GM19397 (cell line): ENCODE results near the gene SPPL2B.
A peak's percentile ranks its signal among the peaks of the same experiment; 100 is the strongest.

Experiments
- ATAC-seq: cut with Tn5 transposase; IDR thresholded peaks from one replicate; pipeline ENCODE4 v1.9.1; 2021; ENCODE audit warnings: mild to moderate bottlenecking, moderate library complexity; ENCODE audit not compliant: unreplicated experiment

The SPPL2B gene

DNA sequence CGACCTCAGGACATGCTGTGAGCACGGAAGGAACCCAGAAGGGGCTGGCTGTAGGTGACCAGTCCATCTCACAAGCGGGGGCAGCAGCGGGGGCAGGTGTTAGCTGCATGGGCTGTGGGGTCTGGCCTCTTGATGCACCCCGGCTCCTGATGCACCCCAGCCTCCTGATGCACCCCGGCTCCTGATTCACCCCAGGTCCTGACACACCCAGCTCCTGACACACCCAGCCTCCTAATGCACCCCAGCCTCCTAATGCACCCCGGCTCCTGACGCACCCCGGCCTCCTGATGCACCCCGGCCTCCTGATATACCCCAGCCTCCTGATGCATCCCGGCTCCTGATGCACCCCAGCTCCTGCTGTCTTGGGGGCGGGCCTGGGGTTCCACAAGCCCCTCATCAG lies 7.5 kb upstream of the SPPL2B start:
- no peak for ATAC-seq

DNA sequence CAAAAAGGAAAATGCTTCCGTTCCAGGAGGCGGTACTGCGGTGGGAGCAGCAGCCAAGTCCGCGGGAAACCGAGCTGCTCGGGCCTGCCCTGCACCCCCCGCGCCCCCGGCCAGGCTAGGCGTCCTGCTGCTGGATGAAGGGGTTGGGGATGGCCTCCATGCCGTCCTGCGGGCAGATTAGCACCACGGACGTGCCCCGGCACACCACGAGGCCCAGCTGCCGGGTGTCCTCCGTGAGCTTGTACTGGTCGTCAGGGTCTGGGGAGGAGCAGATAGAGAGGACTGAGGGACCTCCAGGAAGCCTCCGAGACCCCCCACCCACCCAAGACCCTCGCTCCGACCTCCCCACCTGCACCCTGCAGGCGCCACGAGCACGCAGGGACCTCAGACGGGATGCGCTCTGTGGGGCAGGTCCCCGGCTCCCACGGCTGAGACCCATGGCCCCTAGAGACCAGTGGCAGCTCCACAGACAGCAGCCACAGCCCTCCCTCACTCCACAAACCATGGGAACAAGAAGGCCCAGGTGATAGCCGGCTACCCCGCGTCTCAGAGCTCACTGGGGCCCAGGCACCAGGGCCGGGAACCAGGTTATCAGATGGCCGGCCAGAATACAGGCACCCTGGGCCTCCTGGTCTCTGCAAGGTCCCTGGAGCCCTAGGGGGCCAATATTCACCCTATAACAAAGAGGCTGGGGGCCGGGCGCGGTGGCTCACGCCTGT lies 6.8 kb upstream of the SPPL2B start:
- no peak for ATAC-seq

DNA sequence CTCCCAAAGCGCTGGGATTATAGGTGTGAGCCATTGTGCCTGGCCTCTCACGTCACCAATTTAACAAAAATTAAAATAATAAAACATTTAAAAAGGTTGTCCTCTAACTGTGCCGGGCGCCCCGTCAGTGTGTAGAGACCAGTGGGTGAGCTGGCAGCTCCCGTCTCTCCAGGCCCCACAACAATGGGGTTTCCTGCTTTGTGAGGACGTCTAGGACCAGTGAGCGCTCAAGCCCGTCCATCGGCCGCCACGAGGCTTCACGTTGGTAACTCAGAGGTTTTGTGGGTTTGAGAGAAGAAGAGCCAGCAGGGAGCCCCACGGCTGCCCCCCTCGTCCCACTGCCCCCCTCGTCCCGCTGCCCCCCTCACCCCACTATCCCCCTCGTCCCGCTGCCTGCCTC lies 4.8 kb upstream of the SPPL2B start:
- no peak for ATAC-seq

DNA sequence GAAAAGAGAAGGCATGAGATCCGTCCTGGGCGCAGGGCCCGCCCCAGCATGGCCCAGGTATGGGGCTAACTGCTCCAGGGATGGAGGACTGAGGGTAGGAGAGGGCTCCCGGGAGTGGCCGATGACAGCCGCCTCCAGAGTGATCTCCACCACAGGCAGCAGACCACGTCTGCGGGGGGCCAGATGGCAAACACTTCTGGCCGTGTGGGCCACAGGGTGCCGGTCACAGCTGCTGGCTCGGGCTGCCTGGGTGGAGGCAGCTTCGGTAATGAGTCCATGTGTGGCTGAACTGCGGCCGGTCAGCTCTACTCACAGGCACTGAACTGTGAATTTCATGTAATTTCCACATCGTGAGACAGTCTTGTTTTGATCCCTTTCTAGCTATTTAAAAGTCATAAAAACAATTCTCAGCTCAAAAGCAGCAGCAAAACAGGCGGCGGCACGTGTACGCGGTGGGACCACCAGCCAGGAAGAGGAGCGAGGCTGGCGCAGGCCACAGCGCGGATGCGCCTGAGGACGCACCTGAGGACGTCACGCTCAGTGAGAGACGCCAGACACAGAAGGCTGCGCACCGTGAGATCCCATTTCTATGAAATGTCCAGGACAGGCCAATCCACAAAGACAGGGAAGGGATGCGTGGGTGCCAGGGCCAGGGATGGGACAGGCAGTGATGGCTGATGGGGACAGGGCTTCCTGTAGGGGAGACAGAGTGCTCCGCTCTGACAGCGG lies 4.1 kb upstream of the SPPL2B start:
- no peak for ATAC-seq

DNA sequence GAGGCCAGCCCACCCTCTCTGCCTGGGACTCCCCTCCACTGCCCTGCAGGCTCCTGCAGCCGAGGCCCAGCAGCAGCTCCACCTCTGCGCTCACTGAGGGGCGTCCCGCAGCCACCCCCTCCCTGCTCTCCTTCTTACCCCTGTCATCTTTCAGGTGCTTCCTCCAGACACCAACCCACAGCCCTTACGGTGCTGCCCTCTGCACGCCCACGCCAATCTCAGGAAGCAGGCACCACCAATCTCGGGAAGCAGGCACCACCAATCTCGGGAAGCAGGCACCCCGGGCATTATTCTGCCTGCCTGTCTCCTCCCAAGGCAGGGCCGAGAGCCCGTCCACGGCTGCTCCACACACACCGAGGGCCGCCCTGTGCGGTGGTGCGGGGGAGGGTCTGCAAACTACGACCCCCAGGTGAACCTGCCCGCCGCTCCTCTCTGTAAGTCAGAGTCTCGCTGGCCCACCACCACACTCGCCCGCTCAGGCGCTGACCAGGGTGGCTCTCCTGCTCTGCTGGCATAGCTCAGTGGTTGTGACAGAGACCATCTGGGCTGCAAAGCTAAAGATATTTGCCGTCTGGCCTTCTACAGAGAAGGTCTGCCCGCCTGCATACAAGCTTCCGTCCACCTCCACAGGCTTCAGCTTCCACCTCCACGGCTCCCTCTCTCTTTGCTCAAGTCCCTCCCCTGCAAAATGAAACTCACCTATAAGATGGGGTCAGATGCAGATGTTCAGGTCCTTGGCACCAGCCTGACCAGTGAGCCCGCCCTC lies 3.0 kb upstream of the SPPL2B start:
- ATAC-seq = no peak

DNA sequence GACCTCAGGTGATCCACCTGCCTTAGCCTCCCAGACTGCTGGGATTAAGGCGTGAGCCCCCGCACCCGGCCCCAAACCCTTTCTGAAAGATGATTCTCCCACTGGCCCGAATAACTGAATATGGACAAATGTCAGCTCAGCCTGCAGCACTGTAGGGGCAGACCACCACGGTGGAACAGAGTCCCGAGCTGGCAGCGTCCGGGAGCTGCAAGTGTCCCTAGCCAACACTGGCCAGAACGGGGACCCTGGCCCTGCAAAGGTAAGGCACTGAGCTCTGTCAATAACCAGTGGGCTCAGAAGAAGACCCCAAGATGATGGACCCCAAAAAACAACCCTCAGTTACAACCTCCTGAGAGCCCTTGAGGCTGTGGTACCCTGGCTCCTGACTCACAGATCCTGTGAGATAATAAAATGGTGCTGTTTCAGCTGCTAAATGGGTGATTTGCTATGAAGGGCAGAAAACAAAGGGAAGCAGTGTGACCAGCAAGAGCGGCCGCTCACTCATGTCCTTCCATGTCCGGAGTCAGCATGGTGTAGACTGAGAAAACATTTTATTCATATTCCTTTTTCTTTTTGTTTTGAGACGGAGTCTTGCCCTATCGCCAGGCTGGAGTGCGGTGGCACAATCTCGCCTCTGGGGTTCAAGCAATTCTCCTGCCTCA lies 1.7 kb upstream of the SPPL2B start:
- no peak for ATAC-seq

DNA sequence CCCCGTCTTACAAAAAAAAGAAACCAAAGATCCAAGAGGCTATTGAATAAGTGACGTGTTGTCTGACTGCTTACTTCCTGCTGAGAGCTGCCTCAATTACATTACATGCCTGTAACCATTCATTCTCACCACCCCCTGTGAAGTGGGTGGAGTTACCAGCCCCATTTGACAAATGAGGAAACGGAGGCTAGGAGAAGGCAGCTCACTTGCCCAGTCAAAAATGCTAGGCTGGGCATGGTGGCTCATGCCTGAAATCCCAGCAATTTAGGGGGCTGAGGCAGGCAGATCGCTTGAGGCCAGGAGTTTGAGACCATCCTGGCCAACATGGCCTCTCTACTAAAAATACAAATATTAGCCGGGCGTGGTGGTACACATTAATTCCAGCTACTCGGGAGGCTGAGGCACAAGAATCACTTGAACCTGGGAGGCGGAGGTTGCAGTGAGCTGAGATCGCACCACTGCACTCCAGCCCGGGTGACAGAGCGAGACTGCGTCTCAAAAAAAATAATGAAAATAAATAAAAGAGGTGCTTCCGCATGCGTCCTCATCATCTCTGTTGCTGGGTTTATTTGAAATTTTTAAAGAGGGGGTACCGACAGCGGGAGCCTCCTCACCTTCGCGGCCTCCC lies 597 bp upstream of the SPPL2B start:
- no peak for ATAC-seq

DNA sequence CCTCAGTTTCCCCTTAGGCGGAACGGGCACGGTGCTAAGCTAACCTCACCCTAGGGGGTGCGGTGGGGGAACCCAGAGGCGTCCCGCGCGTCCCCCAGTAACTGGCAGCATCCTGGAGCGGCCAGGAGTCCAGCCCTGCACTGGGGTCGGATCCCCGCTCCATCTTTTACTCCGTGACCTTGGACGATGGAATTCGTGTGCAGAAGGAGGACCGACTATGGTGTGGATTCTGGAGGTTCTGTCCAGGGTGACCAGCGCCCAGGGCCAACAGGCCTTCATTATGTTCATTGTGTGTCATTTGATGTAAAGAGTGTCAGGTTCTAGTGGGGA lies 630 bp downstream of the SPPL2B start:
- ATAC-seq = no peak

DNA sequence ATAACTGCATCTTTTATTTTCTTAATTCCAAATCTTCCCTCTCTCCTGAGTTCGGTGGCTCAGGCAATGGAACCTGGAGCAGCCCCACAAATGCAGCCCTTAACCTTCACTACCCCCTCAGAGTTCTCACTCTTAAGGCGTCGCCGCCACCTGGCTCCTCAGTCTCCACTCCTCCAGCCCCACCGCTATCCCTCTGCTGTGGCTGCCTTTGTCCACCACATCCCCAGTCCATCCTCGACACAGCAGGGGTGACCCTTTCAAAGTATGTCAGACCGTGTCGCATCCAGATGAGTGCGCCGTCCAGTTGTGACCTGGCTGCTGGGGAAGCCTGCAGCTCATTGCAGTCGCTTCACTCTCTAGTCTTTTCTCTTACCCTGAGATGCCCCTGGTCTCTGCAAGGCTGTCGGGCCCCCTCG lies 1.0 kb downstream of the SPPL2B start:
- no peak for ATAC-seq

DNA sequence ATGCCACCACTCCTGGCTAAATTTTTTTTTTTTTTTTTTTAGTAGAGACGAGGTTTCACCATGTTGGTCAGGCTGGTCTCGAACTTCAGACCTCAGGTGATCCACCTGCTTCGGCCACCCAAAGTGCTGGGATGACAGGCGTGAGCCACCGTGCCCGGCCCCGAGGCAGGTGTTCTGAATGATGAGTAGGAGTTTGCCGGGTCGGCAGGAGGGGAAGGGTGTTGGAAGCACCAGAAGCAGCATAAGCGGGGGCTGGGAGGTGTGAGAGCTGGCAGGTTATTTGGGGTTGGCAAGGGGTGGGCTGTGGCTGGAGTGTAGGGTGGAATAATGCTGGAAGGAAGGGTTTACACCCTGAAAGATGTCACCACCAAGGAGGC lies 1.8 kb downstream of the SPPL2B start:
- no peak for ATAC-seq

DNA sequence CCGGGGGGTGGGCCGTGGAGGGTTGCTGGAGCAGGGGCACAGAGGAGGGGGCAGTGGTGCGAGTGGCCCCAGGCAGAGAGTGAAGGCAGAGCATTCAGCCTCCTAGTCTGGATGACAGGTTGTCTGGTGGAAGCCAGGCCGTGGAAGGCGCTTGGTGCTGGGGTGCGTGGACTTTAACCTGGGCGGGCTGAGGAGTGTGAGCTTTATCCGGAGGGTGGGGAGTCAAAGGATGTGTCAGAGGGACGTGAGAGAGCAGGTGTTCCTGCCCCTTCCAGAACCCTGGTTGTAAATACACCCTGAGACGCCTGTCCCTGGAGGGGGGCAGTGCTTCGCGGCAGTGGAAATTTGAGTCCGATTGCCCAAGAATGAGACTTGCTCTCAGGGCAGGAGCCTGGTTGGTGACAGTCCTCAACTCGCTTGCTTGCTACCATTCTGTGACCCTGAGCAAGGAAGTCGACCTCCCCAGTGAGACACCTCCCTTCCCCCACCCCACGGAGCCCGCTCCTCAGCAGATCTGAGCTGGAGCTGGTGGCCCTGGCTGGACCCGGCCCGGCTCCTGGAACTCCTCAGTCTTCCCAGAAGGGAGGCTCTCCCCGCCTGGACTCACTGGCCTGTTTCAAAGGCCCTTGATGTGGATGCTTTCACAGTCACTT lies 2.3 kb downstream of the SPPL2B start:
- ATAC-seq = no peak

DNA sequence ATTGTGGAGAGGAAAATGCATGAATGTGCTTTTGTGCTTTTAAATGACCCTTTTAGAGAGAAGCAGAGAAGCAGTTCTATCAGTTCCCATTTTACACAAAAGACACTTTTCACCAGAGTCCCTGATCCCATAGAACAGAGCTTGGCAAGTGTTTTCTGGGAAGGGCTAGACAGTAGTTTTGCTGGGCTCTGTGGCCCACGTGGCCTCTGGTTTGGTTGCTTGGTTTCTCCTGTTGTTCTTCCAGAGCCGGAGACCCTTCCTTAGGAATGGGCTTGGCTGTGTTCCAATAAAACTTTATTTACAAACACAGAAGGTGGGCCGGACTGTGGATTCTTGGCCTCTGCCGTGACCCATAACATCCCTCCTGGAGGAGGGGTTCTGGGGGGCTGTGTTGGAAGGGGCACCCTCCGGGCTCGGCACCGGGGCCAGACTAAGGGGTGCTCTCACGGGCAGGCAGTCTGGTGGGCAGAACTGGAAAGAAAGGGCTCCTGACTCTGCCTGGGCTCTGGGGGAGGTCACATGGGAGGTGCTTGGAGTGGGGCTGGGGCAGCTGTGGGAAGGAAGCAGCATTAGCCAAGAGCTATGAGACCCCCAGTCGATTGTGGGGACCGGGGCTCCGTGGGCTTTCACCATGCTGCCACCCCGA lies 3.2 kb downstream of the SPPL2B start:
- no peak for ATAC-seq

DNA sequence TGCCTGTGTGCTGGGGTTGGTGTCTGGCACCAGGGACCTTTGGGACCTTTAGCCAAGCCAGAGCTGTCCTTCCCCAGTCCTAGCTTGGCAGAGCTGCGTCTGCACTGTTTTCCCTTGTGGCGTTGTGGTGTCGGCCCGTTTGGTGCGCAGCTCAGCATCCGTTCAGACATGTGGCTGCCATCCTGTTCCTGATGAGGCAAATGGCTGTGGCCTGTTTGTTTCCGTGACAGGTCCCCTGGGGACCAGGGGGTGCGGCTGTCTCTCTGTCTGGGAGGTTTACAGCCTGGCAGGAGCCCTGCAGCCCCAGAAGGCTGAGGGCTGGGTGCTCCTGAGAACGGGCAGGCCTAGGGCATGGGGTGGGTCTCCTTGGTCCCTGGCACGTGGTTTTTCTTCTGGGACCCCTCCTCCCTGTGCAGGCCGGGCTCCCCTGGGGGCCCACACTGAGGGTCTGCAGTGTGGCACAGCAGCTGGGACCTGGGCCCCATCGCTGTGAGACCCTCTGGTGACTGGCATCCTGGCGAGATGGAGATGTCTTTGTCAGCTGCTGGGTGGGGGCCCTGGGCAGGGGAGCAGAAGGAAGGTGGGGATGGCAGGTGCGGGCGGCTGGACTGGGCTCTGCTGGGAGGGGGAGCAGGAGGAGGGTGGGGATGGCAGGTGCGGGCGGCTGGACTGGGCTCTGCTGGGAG lies 4.0 kb downstream of the SPPL2B start:
- peak; percentile 48 for ATAC-seq

DNA sequence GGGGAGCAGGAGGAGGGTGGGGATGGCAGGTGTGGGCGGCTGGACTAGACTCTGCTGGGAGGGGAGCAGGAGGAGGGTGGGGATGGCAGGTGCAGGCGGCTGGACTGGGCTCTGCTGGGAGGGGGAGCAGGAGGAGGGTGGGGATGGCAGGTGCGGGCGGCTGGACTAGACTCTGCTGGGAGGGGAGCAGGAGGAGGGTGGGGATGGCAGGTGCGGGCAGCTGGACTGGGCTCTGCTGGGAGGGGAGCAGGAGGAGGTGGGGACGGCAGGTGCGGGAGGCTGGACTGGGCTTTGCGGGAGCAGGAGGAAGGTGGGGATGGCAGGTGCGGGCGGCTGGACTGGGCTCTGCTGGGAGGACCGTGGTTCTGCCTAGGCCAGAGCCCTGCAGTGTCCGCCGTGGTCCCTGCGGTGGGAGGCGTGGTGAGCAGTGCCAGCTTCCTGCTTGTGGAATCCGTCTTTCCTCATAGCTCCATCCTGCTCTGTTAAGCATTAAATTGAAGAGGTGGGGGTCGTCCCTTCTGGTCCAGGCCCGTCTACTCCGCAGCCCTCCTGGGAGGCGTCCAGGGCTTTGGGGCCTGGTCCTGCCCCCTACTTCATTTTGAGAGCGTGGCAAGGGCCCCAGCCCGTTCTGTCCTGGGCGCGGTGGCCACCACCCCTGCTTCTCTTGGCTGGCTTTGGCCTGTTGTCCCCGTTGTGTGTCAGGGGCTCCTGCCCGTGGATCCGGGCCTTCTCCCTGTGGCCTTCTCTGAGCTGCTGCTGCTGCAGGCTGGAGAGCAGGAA lies 4.7 kb downstream of the SPPL2B start:
- no peak for ATAC-seq

DNA sequence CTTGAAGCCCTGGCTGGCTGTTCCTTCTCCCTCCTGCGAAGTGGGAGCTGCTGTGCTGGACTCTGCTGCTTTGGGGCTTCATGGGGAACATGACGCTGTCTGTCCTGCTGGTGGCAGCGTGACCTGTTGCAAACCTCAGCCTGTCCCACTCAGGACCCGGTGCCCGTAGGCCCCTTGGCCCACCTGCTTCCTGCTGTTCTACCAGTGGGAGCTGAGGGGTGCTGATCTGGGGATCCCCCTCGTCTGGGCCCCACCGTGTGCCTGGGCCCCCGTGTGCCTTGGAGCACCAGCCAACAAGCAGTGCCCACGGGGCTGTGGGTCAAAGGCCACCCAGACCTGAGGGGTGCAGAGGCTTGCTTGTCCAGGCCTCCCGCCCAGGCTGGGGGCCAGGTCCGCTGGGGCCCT lies 5.3 kb downstream of the SPPL2B start:
- no peak for ATAC-seq

DNA sequence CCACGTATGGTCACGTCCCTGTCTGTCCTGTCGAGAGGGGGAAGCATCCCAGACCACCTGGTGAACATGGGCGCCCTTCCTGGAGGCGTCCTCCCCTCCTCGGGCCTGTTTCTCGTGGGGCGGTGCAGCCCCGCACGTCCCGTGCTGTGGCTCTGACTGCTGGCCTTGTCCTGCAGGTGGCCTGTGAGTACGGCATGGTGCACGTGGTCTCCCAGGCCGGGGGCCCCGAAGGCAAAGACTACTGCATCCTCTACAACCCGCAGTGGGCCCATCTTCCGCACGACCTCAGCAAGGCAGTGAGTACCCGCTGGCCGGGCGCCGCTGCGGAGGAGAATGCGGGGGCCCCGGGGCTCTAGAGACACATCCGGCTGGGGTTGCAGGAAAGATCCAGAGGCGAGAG lies 5.9 kb downstream of the SPPL2B start:
- no peak for ATAC-seq

DNA sequence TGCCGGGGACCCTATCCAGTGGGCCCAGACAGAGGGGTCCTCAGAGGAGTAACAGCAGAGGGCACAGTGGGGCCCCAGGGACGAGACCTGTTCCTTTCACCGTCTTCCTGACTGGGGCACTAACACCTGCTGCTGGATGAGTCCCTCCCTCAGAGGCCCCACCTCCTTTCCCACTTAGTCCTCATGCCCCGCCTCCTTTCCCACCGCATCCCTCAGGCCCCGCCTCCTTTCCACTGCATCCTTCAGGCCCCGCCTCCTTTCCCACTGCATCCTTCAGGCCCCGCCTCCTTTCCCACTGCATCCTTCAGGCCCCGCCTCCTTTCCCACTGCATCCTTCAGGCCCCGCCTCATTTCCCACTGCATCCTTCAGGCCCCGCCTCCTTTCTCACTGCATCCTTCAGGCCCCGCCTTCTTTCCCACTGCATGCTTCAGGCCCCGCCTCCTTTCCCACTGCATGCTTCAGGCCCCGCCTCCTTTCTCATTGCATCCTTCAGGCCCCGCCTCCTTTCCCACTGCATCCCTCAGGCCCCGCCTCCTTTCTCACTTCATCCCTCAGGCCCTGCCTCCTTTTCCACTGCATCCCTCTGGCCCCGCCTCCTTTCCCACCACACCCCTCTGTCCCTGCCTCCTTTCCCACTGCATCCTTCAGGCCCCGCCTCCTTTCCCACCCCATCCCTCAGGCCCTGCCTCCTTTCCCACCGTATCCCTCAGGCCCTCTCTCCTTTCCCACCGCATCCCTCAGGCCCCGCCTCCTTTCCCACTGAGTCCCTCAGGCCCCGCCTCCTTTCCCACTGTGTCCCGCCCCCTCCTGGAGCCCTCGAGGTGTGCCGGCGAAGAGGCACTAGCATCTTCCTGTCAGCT lies 6.7 kb downstream of the SPPL2B start:
- ATAC-seq = no peak

DNA sequence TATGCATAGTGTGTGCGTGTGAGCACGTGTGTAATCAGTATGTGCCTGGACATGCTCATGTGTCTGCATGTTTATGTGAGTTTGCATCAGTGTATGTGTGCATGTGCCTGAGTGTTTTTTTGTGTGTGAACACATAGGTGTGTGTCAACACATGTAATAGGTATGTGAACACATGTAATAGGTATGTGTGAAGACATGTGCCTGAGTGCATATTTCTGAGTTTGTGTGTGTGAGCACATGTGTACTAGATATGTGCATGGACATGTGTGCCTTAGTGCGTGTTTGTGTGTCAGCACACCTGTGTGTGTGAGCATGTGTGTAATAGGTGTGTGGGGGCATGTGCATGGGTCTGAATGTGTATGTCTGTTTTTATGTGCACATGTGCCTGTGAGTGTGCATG lies 7.4 kb downstream of the SPPL2B start:
- no peak for ATAC-seq
